ENCODE data around the gene DLG3. TPM values are rescaled to one million over a fixed set of nuclear protein-coding genes. Genes with fewer than 3 reads are reported as not detected.

The DLG3 gene
- total and polyA plus RNA-seq, 7 experiments from 2014 or later = 3.8 to 24.5 (median 4.4) TPM

DNA sequence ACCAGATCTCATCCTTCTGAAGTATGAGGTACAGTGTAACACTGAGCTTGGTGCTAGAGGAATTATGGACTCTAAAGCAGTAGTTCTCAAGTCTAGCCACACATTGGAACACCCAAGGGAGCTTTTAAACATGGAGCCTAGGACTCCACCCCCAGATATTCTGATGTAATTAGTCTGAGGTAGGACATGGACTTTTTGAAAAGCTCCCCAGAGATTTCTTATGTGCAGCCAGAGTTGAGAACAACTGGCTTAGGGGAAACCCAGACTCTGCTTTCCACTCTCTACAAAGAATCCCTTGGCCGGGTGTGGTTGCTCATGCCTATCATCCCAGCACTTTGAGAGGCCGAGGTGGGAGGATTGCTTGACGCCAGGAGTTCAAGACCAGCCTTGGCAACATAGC, 33.2 kb upstream of the DLG3 start:
- intact Hi-C loops (cut with micrococcal nuclease) = no loop called here
- Mint-ChIP-seq H3K4me1 (peaks cover 0 to 1% (median 0%) of the 10 kb centered on the region in 7 donors), H3K4me3 (no peak overlapping the region)

DNA sequence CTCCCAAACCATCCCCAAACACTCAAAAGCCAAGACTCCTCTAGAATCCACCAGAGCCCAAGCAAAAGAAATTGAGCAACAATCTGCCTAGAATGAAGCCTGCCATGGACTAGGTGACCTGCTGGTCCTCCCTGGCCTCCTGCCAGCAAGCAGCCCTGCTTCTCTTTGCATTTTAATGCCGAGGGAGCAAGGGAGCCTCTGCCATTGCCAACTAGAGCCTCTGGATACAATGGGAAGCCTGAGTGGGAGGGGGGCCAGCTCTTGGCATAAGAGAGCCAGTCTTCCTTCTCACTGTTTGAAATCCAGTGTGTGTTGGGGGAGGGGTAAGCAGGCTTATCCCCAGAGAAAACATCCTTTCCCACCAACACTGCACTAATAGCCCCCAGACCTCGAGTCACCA, 23.0 kb upstream of the DLG3 start:
- H3K4me1 Mint-ChIP-seq = peaks cover 0 to 4% (median 0%) of the 10 kb centered on the region in 7 donors
- no peaks in the 10 kb centered on the region for H3K27me3 ChIP-seq (ENCODE audit: control insufficient read depth in 2 of 2, insufficient read depth in 2 of 2, low read length in 2 of 2)
- no peaks in the 10 kb centered on the region for H3K9me3 Mint-ChIP-seq
- ATAC-seq = no peak
- no peak overlapping the region for H3K4me3 ChIP-seq (ENCODE audit: low read length)
- no peak overlapping the region for H3K27ac ChIP-seq (ENCODE audit: low read depth, low read length)
- H3K27me3 Mint-ChIP-seq = no peaks in the 10 kb centered on the region
- no peaks in the 10 kb centered on the region for H3K4me1 ChIP-seq (ENCODE audit: control insufficient read depth in 2 of 2, insufficient read depth in 2 of 2, low read length in 2 of 2)
- POLR2A ChIA-PET = no interaction called here
- H3K9me3 ChIP-seq (ENCODE audit: control insufficient read depth in 2 of 3, low read length in 3 of 3) = no peaks in the 10 kb centered on the region
- CTCF ChIA-PET = no interaction called here
- DNase-seq = no peak
- intact Hi-C loops (cut with micrococcal nuclease) = no loop called here
- H3K4me3 Mint-ChIP-seq = no peak overlapping the region
- H3K36me3 ChIP-seq (ENCODE audit: control insufficient read depth in 2 of 3, insufficient read depth in 3 of 3, low read length in 3 of 3) = no peaks in the 10 kb centered on the region
- no peak overlapping the region for H3K27ac Mint-ChIP-seq
- H3K36me3 Mint-ChIP-seq = no peaks in the 10 kb centered on the region

More for the DNA sequence above, 33.2 kb upstream of the DLG3 start:
- Histone ChIP-seq H3K9me3 (ENCODE audit: control insufficient read depth in 2 of 3, low read length in 3 of 3) (no peaks in the 10 kb centered on the region), H3K4me3 (ENCODE audit: low read length) (no peak overlapping the region), H3K36me3 (ENCODE audit: control insufficient read depth in 2 of 3, insufficient read depth in 3 of 3, low read length in 3 of 3) (no peaks in the 10 kb centered on the region), H3K27me3 (ENCODE audit: control insufficient read depth in 2 of 2, insufficient read depth in 2 of 2, low read length in 2 of 2) (no peaks in the 10 kb centered on the region), H3K27ac (ENCODE audit: low read depth, low read length) (no peak overlapping the region), H3K4me1 (ENCODE audit: control insufficient read depth in 2 of 2, insufficient read depth in 2 of 2, low read length in 2 of 2) (no peaks in the 10 kb centered on the region)
- ChIA-PET POLR2A (no interaction called here), CTCF (no interaction called here)
- DNase-seq = no peak
- H3K9me3 Mint-ChIP-seq = no peaks in the 10 kb centered on the region
- no peak for ATAC-seq
- no peaks in the 10 kb centered on the region for H3K27me3 Mint-ChIP-seq
- H3K36me3 Mint-ChIP-seq = peaks cover 0 to 5% (median 0%) of the 10 kb centered on the region in 5 donors
- H3K27ac Mint-ChIP-seq = no peak overlapping the region

DNA sequence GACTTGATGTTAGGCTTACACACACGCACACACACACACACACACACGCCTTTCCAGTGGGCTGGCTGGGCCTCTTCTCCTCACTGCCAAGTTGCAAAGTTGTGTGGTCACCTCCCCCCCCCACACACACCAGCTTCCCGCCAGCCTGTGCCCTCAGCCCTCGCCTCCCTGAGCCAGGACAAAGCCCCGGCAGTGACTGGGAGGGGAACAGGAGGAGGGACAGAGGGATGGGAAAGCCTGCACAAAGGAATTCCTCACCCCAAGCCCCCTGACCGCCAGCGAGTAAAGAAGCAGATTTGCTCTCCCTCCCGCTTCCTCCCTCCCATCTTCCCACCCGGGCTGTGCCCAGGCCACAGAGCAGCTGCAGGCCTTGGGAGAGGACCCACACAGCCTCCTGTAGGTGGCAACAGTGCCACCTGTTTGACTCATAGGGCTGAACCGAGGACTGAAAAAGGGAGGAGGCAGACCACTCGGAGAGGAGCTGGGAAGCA, 21.7 kb upstream of the DLG3 start, which contains the start of gene GDPD2:
GDPD2 (plus strand) TSS at position 464 of the 491 bp plus-strand sequence. CDS start 1,671 bp downstream, outside the sequence.
- H3K36me3 ChIP-seq (ENCODE audit: control insufficient read depth in 2 of 3, insufficient read depth in 3 of 3, low read length in 3 of 3) = no peaks in the 10 kb centered on the region
- H3K27me3 Mint-ChIP-seq = no peaks in the 10 kb centered on the region
- CTCF ChIA-PET = interaction anchor here (0.7 kb wide), 1 partner anchor 45 kb away, joined by 3 read pairs; no protein-coding TSS in a partner anchor
- H3K4me1 Mint-ChIP-seq = peaks cover 0 to 4% (median 0%) of the 10 kb centered on the region in 7 donors
- no peak within 1 kb of the TSS for H3K4me3 ChIP-seq (ENCODE audit: low read length)
- H3K4me3 Mint-ChIP-seq = no peak within 1 kb of the TSS
- ATAC-seq = no peak
- DNase-seq = no peak
- H3K27ac Mint-ChIP-seq = no peak within 1 kb of the TSS
- no peaks in the 10 kb centered on the region for H3K36me3 Mint-ChIP-seq
- POLR2A ChIA-PET = no interaction called here
- no peak within 1 kb of the TSS for H3K27ac ChIP-seq (ENCODE audit: low read depth, low read length)
- intact Hi-C loops (cut with micrococcal nuclease) = no loop called here
- no peaks in the 10 kb centered on the region for H3K27me3 ChIP-seq (ENCODE audit: control insufficient read depth in 2 of 2, insufficient read depth in 2 of 2, low read length in 2 of 2)
- H3K4me1 ChIP-seq (ENCODE audit: control insufficient read depth in 2 of 2, insufficient read depth in 2 of 2, low read length in 2 of 2) = no peaks in the 10 kb centered on the region
- H3K9me3 ChIP-seq (ENCODE audit: control insufficient read depth in 2 of 3, low read length in 3 of 3) = no peaks in the 10 kb centered on the region
- H3K9me3 Mint-ChIP-seq = no peaks in the 10 kb centered on the region

DNA sequence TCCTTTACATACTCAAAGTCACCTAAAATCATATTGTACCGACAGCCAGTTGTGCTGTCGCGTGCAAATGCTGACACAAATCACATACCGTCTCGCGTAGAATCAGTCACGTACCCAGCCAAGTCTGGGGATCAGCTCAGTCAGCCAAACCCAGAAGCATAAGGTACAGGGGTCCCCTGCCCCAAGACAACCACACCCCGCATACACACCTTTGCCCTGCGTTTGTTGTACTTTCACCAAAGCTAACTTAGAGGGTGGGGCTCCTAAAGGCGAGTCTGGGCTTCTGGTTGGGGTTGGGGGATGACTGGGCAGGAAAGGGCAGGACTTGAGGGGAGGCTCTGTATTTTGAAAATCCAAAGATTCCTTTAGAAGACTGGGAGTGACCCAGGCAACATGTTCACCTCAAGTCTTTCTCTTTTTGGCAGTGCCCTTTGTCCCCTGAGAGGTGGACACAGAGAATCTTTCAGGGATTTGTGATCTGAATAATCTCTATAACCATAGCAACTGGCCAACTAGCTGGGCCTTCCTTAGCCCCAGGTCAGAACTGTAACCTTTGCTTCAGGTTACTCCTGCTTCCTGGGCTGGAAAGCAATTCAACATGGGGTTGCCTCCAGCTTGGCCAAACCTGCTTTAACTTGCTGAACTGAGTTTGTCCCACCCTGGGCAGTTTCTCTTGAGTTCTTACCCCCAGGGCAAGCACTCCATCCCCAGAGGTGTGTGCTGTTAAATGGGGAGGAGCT, 20.5 kb upstream of the DLG3 start:
- Histone ChIP-seq H3K4me3 (ENCODE audit: low read length) (no peak overlapping the region), H3K36me3 (ENCODE audit: control insufficient read depth in 2 of 3, insufficient read depth in 3 of 3, low read length in 3 of 3) (no peaks in the 10 kb centered on the region), H3K9me3 (ENCODE audit: control insufficient read depth in 2 of 3, low read length in 3 of 3) (no peaks in the 10 kb centered on the region), H3K27ac (ENCODE audit: low read depth, low read length) (no peak overlapping the region), H3K27me3 (ENCODE audit: control insufficient read depth in 2 of 2, insufficient read depth in 2 of 2, low read length in 2 of 2) (no peaks in the 10 kb centered on the region), H3K4me1 (ENCODE audit: control insufficient read depth in 2 of 2, insufficient read depth in 2 of 2, low read length in 2 of 2) (no peaks in the 10 kb centered on the region)
- Mint-ChIP-seq H3K27ac (no peak overlapping the region), H3K36me3 (no peaks in the 10 kb centered on the region), H3K9me3 (peaks cover 0 to under 1% (median 0%) of the 10 kb centered on the region in 11 donors), H3K27me3 (no peaks in the 10 kb centered on the region), H3K4me1 (peaks cover 0 to 4% (median 0%) of the 10 kb centered on the region in 7 donors), H3K4me3 (no peak overlapping the region)
- CTCF ChIA-PET = interaction anchor here (0.7 kb wide), 1 partner anchor 8 kb away, joined by 3 read pairs; no protein-coding TSS in a partner anchor
- intact Hi-C loops (cut with micrococcal nuclease) = no loop called here
- DNase-seq (no peak), ATAC-seq (no peak)
- POLR2A ChIA-PET = no interaction called here

DNA sequence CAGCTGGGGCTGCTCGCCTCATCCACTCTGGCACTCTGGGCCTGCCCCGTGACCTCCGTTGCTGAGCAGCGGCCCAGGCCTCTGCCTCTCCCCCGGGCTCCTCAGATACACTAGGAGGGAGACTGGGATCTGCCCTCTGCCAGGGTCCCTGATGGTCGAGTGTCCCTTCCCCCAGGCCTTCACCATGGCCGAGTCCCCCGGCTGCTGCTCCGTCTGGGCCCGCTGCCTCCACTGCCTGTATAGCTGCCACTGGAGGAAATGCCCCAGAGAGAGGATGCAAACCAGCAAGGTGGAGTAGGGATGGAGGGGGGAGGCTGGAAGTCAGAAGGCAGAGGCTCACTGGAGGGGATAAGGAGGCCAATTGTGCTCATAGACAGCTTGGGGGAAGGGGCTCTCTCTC, 19.8 kb upstream of the DLG3 start:
- intact Hi-C loops (cut with micrococcal nuclease) = no loop called here
- POLR2A ChIA-PET = no interaction called here
- DNase-seq = no peak
- H3K27ac Mint-ChIP-seq = no peak overlapping the region
- no peaks in the 10 kb centered on the region for H3K36me3 Mint-ChIP-seq
- no peaks in the 10 kb centered on the region for H3K4me1 ChIP-seq (ENCODE audit: control insufficient read depth in 2 of 2, insufficient read depth in 2 of 2, low read length in 2 of 2)
- H3K27me3 ChIP-seq (ENCODE audit: control insufficient read depth in 2 of 2, insufficient read depth in 2 of 2, low read length in 2 of 2) = no peaks in the 10 kb centered on the region
- H3K27ac ChIP-seq (ENCODE audit: low read depth, low read length) = no peak overlapping the region
- H3K9me3 ChIP-seq (ENCODE audit: control insufficient read depth in 2 of 3, low read length in 3 of 3) = no peaks in the 10 kb centered on the region
- H3K9me3 Mint-ChIP-seq = peaks cover 0 to 2% (median 0%) of the 10 kb centered on the region in 11 donors
- no peaks in the 10 kb centered on the region for H3K27me3 Mint-ChIP-seq
- H3K4me3 Mint-ChIP-seq = no peak overlapping the region
- CTCF ChIA-PET = no interaction called here
- no peaks in the 10 kb centered on the region for H3K36me3 ChIP-seq (ENCODE audit: control insufficient read depth in 2 of 3, insufficient read depth in 3 of 3, low read length in 3 of 3)
- ATAC-seq = no peak
- peaks cover 0 to 4% (median 0%) of the 10 kb centered on the region in 7 donors for H3K4me1 Mint-ChIP-seq
- H3K4me3 ChIP-seq (ENCODE audit: low read length) = no peak overlapping the region

DNA sequence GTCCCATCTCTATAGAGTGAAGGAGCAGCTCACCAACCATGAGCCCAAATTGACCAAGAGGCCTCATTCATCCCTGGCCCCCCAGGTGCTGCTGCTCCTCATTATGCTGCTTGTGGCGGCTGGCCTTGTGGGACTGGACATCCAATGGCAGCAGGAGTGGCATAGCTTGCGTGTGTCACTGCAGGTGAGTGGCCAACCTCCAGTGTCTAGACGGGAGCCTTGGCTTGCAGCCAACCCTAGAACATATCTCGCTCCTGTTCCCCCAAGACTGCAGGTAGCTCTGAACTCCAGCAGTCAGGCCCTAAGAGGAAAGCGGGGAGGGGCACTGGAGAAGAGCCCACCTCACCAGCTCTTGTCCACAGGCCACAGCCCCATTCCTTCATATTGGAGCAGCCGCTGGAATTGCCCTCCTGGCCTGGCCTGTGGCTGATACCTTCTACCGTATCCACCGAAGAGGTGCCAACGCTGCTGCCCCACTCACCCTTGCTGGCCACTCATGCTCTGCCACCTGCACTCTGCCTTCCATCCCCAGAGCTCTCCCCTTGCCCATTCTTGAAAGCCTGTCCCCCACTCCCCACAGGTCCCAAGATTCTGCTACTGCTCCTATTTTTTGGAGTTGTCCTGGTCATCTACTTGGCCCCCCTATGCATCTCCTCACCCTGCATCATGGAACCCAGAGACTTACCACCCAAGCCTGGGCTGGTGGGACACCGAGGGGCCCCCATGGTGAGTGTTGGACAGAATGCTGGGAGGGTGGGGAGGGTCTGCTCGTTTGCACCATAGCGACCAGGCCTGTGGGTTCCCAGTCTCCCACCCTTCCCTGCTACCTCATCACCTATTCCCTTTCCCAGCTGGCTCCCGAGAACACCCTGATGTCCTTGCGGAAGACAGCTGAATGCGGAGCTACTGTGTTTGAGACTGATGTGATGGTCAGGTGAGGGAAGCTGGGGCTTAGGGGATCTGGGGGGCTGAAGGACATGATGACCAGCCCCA, 18.1 kb upstream of the DLG3 start:
- Histone ChIP-seq H3K4me3 (ENCODE audit: low read length) (no peak overlapping the region), H3K27ac (ENCODE audit: low read depth, low read length) (no peak overlapping the region), H3K27me3 (ENCODE audit: control insufficient read depth in 2 of 2, insufficient read depth in 2 of 2, low read length in 2 of 2) (no peaks in the 10 kb centered on the region), H3K36me3 (ENCODE audit: control insufficient read depth in 2 of 3, insufficient read depth in 3 of 3, low read length in 3 of 3) (no peaks in the 10 kb centered on the region), H3K9me3 (ENCODE audit: control insufficient read depth in 2 of 3, low read length in 3 of 3) (no peaks in the 10 kb centered on the region), H3K4me1 (ENCODE audit: control insufficient read depth in 2 of 2, insufficient read depth in 2 of 2, low read length in 2 of 2) (no peaks in the 10 kb centered on the region)
- DNase-seq = no peak
- CTCF ChIA-PET = interaction anchor here (0.6 kb wide), 1 partner anchor 733 kb away, joined by 3 read pairs; no protein-coding TSS in a partner anchor
- H3K4me1 Mint-ChIP-seq = peaks cover 0 to 4% (median 0%) of the 10 kb centered on the region in 7 donors
- ATAC-seq = no peak
- POLR2A ChIA-PET = no interaction called here
- intact Hi-C loops (cut with micrococcal nuclease) = no loop called here
- no peak overlapping the region for H3K27ac Mint-ChIP-seq
- peaks cover 0 to 2% (median 0%) of the 10 kb centered on the region in 11 donors for H3K9me3 Mint-ChIP-seq
- no peak overlapping the region for H3K4me3 Mint-ChIP-seq
- no peaks in the 10 kb centered on the region for H3K27me3 Mint-ChIP-seq
- no peaks in the 10 kb centered on the region for H3K36me3 Mint-ChIP-seq

Measured in naive thymus-derived CD4-positive, alpha-beta T cell (primary cell).